HepG2 (cell line): ENCODE data around the gene GPS1. TPM values are rescaled to one million over a fixed set of nuclear protein-coding genes. Genes with fewer than 3 reads are reported as not detected.

Source experiments
- CEBPG ChIP-seq: IDR thresholded peaks from 2 replicates; pipeline ENCODE4 v1.6.1; 2016
- CHD2 ChIP-seq: IDR thresholded peaks from 2 replicates; pipeline ENCODE4 v1.6.1; 2011; ENCODE audit warnings: low read depth, low read length, improper control_type of control experiment
- DPF2 ChIP-seq: sonication (generic); formaldehyde crosslinking; IDR thresholded peaks from 2 replicates; pipeline ENCODE4 v1.4.0; 2020; ENCODE audit warnings: mild to moderate bottlenecking, low read depth, missing genetic modification reagents, borderline replicate concordance
- NFRKB ChIP-seq: fragments of 450-650 bp; IDR thresholded peaks from 2 replicates; pipeline ENCODE4 v1.6.1; 2017
- PRDM15 ChIP-seq: sonication (generic); formaldehyde crosslinking; IDR thresholded peaks from 2 replicates; pipeline ENCODE4 v1.4.0; 2020; ENCODE audit warnings: missing genetic modification reagents
- RARA ChIP-seq: IDR thresholded peaks from 2 replicates; pipeline ENCODE4 v1.6.1; 2016; ENCODE audit warnings: missing genetic modification reagents, missing compliant biosample characterization
- RBAK ChIP-seq: sonication (generic); formaldehyde crosslinking; IDR thresholded peaks from 2 replicates; pipeline ENCODE4 v1.5.1; 2020; ENCODE audit warnings: mild to moderate bottlenecking, missing genetic modification reagents
- RBFOX2 ChIP-seq: fragments of 200-400 bp; formaldehyde crosslinking; IDR thresholded peaks from 2 replicates; pipeline ENCODE4 v1.6.1; 2017; ENCODE audit warnings: low read depth, mild to moderate bottlenecking, low read length
- TAF15 ChIP-seq: fragments of 200-400 bp; formaldehyde crosslinking; IDR thresholded peaks from one replicate; pipeline ENCODE4 v1.6.1; 2018; ENCODE audit warnings: mild to moderate bottlenecking, low read depth, low read length; ENCODE audit not compliant: poor library complexity, severe bottlenecking
- ZNF547 ChIP-seq: sonication (generic); formaldehyde crosslinking; IDR thresholded peaks from 2 replicates; pipeline ENCODE4 v1.5.1; 2020; ENCODE audit warnings: mild to moderate bottlenecking, missing genetic modification reagents
- polyA plus RNA-seq, 8 experiments: library from polyadenylated mRNA; depleted of rRNA in 3 of 8; stranded (reverse) in 7 of 8; unstranded in 1 of 8; fragments of >200 nt; fragmentation: Illumina TruSeq in 4 of 8; extraction: Trizol in 4 of 8; gene quantifications; 2 replicates each; pipeline versions ENCODE4 v1.2.1 to v1.2.3, GENCODE V29; 2011 to 2016; ENCODE audit warnings: low read depth in 4 of 8, missing spikeins in 1 of 8, mixed read lengths in 1 of 8; ENCODE audit not compliant: insufficient read depth in 1 of 8
- total RNA-seq, 5 experiments: library from RNA; depleted of rRNA; stranded (reverse); fragments of >200 nt; fragmentation: Illumina TruSeq; extraction: Trizol; gene quantifications; 2 replicates each; pipeline ENCODE4 v1.2.3, GENCODE V29; 2016; ENCODE audit warnings: low read depth in 1 of 5
- TF ChIP-seq, protein P1 (sequence below): sonication (generic); formaldehyde crosslinking; IDR thresholded peaks from one replicate; pipeline ENCODE4 v1.5.1; 2020; ENCODE audit warnings: mild to moderate bottlenecking, missing genetic modification reagents; ENCODE audit errors: not compliant biosample characterization
- TF ChIP-seq, protein P2 (sequence below): sonication (generic); formaldehyde crosslinking; IDR thresholded peaks from 2 replicates; pipeline ENCODE4 v1.4.0; 2020; ENCODE audit warnings: missing genetic modification reagents, borderline replicate concordance

The GPS1 gene
- total and polyA plus RNA-seq, 2 of the 13 experiments (the other 11 are each of a cell fraction or from before 2014, with no cell fraction given) = 124 to 128 TPM

DNA sequence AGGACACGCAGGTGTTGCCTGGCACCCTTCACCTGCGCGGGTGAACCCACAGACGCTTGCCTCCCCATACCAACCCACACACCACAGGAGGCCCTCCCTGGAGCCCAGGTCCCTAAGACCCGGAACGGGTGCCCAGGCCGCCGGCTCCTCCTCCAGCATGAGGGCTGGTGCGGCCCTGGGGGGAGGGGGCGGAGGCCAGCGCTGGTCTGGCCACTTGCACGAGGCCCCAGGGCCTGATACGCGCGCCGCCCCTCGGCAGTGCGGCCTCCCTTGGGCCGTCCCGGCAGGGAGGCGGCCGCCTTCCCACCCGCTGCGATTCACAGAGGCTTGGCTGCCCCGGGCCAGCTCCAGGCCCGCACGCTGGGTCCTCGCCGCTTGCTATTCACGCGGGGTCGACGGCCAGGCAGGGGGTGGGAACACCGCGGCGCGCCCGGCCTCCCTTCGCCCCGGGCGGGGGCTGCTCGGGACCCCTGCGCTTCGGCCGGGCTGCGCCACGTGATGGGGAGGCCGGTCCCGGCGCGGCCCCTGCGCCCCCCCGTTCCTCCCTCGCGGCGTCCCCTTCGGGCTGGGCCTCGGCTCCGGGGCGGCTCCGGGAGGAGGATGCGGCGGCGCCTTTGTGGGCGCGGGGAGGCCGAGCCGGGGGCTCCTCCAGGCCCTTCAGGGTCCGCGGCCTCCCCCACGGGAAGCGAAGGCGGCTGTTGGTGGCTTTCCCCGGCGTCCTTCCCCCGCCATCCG lies 45.7 kb downstream of the GPS1 start (continued):
- TF ChIP-seq, protein P1, sequence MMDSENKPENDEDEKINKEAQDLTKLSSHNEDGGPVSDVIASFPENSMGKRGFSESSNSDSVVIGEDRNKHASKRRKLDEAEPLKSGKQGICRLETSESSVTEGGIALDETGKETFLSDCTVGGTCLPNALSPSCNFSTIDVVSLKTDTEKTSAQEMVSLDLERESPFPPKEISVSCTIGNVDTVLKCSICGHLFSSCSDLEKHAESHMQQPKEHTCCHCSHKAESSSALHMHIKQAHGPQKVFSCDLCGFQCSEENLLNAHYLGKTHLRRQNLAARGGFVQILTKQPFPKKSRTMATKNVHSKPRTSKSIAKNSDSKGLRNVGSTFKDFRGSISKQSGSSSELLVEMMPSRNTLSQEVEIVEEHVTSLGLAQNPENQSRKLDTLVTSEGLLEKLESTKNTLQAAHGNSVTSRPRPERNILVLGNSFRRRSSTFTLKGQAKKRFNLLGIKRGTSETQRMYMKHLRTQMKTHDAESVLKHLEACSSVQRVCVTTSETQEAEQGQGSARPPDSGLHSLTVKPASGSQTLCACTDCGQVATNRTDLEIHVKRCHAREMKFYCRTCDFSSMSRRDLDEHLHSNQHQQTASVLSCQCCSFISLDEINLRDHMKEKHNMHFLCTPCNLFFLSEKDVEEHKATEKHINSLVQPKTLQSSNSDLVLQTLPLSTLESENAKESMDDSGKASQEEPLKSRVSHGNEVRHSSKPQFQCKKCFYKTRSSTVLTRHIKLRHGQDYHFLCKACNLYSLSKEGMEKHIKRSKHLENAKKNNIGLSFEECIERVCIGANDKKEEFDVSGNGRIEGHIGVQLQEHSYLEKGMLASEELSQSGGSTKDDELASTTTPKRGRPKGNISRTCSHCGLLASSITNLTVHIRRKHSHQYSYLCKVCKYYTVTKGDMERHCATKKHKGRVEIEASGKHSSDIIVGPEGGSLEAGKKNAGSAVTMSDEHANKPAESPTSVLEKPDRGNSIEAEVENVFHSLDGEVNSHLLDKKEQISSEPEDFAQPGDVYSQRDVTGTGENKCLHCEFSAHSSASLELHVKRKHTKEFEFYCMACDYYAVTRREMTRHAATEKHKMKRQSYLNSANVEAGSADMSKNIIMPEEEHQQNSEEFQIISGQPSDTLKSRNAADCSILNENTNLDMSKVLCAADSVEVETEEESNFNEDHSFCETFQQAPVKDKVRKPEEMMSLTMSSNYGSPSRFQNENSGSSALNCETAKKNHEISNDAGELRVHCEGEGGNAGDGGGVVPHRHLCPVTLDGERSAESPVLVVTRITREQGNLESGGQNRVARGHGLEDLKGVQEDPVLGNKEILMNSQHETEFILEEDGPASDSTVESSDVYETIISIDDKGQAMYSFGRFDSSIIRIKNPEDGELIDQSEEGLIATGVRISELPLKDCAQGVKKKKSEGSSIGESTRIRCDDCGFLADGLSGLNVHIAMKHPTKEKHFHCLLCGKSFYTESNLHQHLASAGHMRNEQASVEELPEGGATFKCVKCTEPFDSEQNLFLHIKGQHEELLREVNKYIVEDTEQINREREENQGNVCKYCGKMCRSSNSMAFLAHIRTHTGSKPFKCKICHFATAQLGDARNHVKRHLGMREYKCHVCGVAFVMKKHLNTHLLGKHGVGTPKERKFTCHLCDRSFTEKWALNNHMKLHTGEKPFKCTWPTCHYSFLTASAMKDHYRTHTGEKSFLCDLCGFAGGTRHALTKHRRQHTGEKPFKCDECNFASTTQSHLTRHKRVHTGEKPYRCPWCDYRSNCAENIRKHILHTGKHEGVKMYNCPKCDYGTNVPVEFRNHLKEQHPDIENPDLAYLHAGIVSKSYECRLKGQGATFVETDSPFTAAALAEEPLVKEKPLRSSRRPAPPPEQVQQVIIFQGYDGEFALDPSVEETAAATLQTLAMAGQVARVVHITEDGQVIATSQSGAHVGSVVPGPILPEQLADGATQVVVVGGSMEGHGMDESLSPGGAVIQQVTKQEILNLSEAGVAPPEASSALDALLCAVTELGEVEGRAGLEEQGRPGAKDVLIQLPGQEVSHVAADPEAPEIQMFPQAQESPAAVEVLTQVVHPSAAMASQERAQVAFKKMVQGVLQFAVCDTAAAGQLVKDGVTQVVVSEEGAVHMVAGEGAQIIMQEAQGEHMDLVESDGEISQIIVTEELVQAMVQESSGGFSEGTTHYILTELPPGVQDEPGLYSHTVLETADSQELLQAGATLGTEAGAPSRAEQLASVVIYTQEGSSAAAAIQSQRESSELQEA (CRISPR knock-in tag) = no peak
- TF ChIP-seq RBFOX2 (peak; percentile 91), DPF2 (no peak), PRDM15 (no peak), TAF15 (no peak), CHD2 (0 out of 2 replicates have a peak, but pooled peaks have one; percentile 17), RBAK (CRISPR knock-in tag) (no peak), CEBPG (CRISPR knock-in tag) (no peak), NFRKB (no peak), ZNF547 (CRISPR knock-in tag) (no peak; the same call in 1 of the 2 replicates), RARA (CRISPR knock-in tag) (no peak)
- TF ChIP-seq, protein P2, sequence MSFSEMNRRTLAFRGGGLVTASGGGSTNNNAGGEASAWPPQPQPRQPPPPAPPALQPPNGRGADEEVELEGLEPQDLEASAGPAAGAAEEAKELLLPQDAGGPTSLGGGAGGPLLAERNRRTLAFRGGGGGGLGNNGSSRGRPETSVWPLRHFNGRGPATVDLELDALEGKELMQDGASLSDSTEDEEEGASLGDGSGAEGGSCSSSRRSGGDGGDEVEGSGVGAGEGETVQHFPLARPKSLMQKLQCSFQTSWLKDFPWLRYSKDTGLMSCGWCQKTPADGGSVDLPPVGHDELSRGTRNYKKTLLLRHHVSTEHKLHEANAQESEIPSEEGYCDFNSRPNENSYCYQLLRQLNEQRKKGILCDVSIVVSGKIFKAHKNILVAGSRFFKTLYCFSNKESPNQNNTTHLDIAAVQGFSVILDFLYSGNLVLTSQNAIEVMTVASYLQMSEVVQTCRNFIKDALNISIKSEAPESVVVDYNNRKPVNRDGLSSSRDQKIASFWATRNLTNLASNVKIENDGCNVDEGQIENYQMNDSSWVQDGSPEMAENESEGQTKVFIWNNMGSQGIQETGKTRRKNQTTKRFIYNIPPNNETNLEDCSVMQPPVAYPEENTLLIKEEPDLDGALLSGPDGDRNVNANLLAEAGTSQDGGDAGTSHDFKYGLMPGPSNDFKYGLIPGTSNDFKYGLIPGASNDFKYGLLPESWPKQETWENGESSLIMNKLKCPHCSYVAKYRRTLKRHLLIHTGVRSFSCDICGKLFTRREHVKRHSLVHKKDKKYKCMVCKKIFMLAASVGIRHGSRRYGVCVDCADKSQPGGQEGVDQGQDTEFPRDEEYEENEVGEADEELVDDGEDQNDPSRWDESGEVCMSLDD (CRISPR knock-in tag) = 0 out of 2 replicates have a peak, but pooled peaks have one; percentile 14
